Smooth muscle cell (in vitro differentiated cells): ENCODE data around the gene SORCS2. TPM values are rescaled to one million over a fixed set of nuclear protein-coding genes. Genes with fewer than 3 reads are reported as not detected.

Source experiments
- DNase-seq: peaks from one replicate; lab custom pipeline; 2025; ENCODE audit not compliant: unreplicated experiment; lab: John Stamatoyannopoulos, UW
- H2AFZ ChIP-seq: fragments of 200-600 bp; sonication (generic); 2 replicates; pipeline ENCODE4 v1.6.0; 2016; ENCODE audit warnings: antibody characterized with exemption, low read depth, mild to moderate bottlenecking
- H3F3A ChIP-seq: fragments of 200-600 bp; sonication (generic); 2 replicates; pipeline ENCODE4 v1.6.0; 2017; ENCODE audit warnings: antibody characterized with exemption, low read depth
- H3K27ac ChIP-seq: fragments of 200-600 bp; sonication (generic); 2 replicates; pipeline ENCODE4 v1.5.1; 2016; ENCODE audit warnings: low read depth, mild to moderate bottlenecking
- H3K27me3 ChIP-seq: fragments of 200-600 bp; sonication (generic); 2 replicates; pipeline ENCODE4 v1.6.1; 2016; ENCODE audit warnings: low read depth, mild to moderate bottlenecking
- H3K36me3 ChIP-seq: fragments of 200-600 bp; sonication (generic); 2 replicates; pipeline ENCODE4 v1.5.1; 2016; ENCODE audit warnings: low read depth
- H3K4me1 ChIP-seq: fragments of 200-600 bp; sonication (generic); 2 replicates; pipeline ENCODE4 v1.5.1; 2016; ENCODE audit warnings: low read depth
- H3K4me2 ChIP-seq: fragments of 200-600 bp; sonication (generic); 2 replicates; pipeline ENCODE4 v1.6.0; 2016; ENCODE audit warnings: mild to moderate bottlenecking
- H3K4me3 ChIP-seq: fragments of 200-600 bp; sonication (generic); 2 replicates; pipeline ENCODE4 v1.5.1; 2016; ENCODE audit warnings: mild to moderate bottlenecking
- H3K79me2 ChIP-seq: fragments of 200-600 bp; sonication (generic); 2 replicates; pipeline ENCODE4 v1.6.0; 2016; ENCODE audit warnings: low read depth, mild to moderate bottlenecking
- H3K9ac ChIP-seq: fragments of 200-600 bp; sonication (generic); 2 replicates; pipeline ENCODE4 v1.6.0; 2016; ENCODE audit warnings: low read depth
- H3K9me3 ChIP-seq: fragments of 200-600 bp; sonication (generic); replicated peaks from 2 replicates; pipeline ENCODE4 v1.5.1; 2016; ENCODE audit warnings: low read depth
- H4K20me1 ChIP-seq: fragments of 200-600 bp; sonication (generic); 2 replicates; pipeline ENCODE4 v1.6.0; 2016; ENCODE audit warnings: low read depth
- CTCF ChIP-seq: fragments of 200-600 bp; sonication (generic); IDR thresholded peaks from 2 replicates; pipeline ENCODE4 v1.5.1; 2017; ENCODE audit warnings: borderline replicate concordance, mild to moderate bottlenecking, antibody characterized with exemption; ENCODE audit not compliant: insufficient read depth, poor library complexity, severe bottlenecking
- WGBS: methylation state at CpG from one replicate; pipeline ENCODE4 v1.1.7; 2016; ENCODE audit warnings: low lambda C conversion rate; 5-methylcytosine and 5-hydroxymethylcytosine counted together
- polyA plus RNA-seq: library from polyadenylated mRNA; unstranded; fragments of >200 nt; fragmentation: Nextera tagmentation; extraction: Ambion mirVana; gene quantifications from 2 replicates; pipeline ENCODE4 v1.2.1, GENCODE V29; 2016
- total RNA-seq: library from RNA; depleted of rRNA; stranded (reverse); fragments of >200 nt; gene quantifications from 2 replicates; pipeline ENCODE4 v1.2.3, GENCODE V29; 2014

The SORCS2 gene
- total and polyA plus RNA-seq, 2 experiments from 2014 or later, result 5.2 to 9.3 TPM

- Histone ChIP-seq H3K27me3 (no peaks in the 10 kb centered on the region), H3F3A (no peaks in the 10 kb centered on the region), H3K79me2 (no peaks in the 10 kb centered on the region), H3K27ac (no peak overlapping the region), H3K36me3 (no peaks in the 10 kb centered on the region), H2AFZ (no peak overlapping the region), H3K4me1 (no peaks in the 10 kb centered on the region), H4K20me1 (no peaks in the 10 kb centered on the region), H3K4me2 (no peak overlapping the region), H3K4me3 (no peak overlapping the region), H3K9me3 (no peaks in the 10 kb centered on the region), H3K9ac (no peak overlapping the region)
- no peak for TF ChIP-seq CTCF
- DNase-seq, result no peak
- 88% methylated on average over 3 of the region's 3 CpGs for WGBS
These were observed 470.1 kb downstream of the SORCS2 start for GRCh38 chr4:7662507-7662846.

GRCh38 chr4:7663075-7663541 is 470.8 kb downstream of the SORCS2 start:
- Histone ChIP-seq H3K79me2 (no peaks in the 10 kb centered on the region), H3F3A (no peaks in the 10 kb centered on the region), H3K36me3 (no peaks in the 10 kb centered on the region), H3K9me3 (no peaks in the 10 kb centered on the region), H3K9ac (no peak overlapping the region), H3K27ac (no peak overlapping the region), H3K4me3 (no peak overlapping the region), H3K27me3 (no peaks in the 10 kb centered on the region), H2AFZ (no peak overlapping the region), H3K4me1 (no peaks in the 10 kb centered on the region), H3K4me2 (no peak overlapping the region), H4K20me1 (no peaks in the 10 kb centered on the region)
- no peak for DNase-seq
- 89% methylated on average over 2 of the region's 2 CpGs for WGBS
- TF ChIP-seq CTCF, result no peak

- Histone ChIP-seq H3K4me1 (no peaks in the 10 kb centered on the region), H4K20me1 (no peaks in the 10 kb centered on the region), H3K4me2 (no peak overlapping the region), H3F3A (no peaks in the 10 kb centered on the region), H3K9me3 (no peaks in the 10 kb centered on the region), H3K27me3 (no peaks in the 10 kb centered on the region), H3K9ac (no peak overlapping the region), H2AFZ (no peak overlapping the region), H3K79me2 (no peaks in the 10 kb centered on the region), H3K27ac (no peak overlapping the region), H3K4me3 (no peak overlapping the region), H3K36me3 (no peaks in the 10 kb centered on the region)
- 91% methylated on average over 19 of the region's 20 CpGs for WGBS
- no peak for DNase-seq
- TF ChIP-seq CTCF, result no peak
These were observed 471.8 kb downstream of the SORCS2 start for GRCh38 chr4:7664106-7664505.

- no peak for TF ChIP-seq CTCF
- no peak for DNase-seq
- Histone ChIP-seq H3K9me3 (no peaks in the 10 kb centered on the region), H3K4me2 (no peak overlapping the region), H3K9ac (no peak overlapping the region), H3K27ac (no peak overlapping the region), H2AFZ (no peak overlapping the region), H3K4me3 (no peak overlapping the region), H3K27me3 (no peaks in the 10 kb centered on the region), H3F3A (no peaks in the 10 kb centered on the region), H3K4me1 (no peaks in the 10 kb centered on the region), H4K20me1 (no peaks in the 10 kb centered on the region), H3K36me3 (no peaks in the 10 kb centered on the region), H3K79me2 (no peaks in the 10 kb centered on the region)
- WGBS, result 96% methylated on average over 3 of the region's 3 CpGs
These were observed 473.0 kb downstream of the SORCS2 start for GRCh38 chr4:7665321-7665720.
